Putamen (tissue), 1 donor: Measurements from ENCODE around the gene NPTXR.
A peak's percentile ranks its signal among the peaks of the same experiment; 100 is the strongest.

Experiments used
- DNase-seq: peaks from one replicate; pipeline ENCODE4 v3.0.0-alpha.2; 2016; ENCODE audit warnings: low spot score

NPTXR gene

GRCh38 chr22:38852522-38852921 lies 8.7 kb upstream of the NPTXR start:
- no peak for DNase-seq

GRCh38 chr22:38850941-38851849 lies 7.4 kb upstream of the NPTXR start:
- DNase-seq, result no peak

- no peak for DNase-seq
Observed at GRCh38 chr22:38850399-38850798, 6.6 kb upstream of the NPTXR start.

- DNase-seq, result no peak
Observed at GRCh38 chr22:38849811-38850210, 6.0 kb upstream of the NPTXR start.

- DNase-seq, result no peak
Observed at GRCh38 chr22:38846412-38846811, 2.6 kb upstream of the NPTXR start.

GRCh38 chr22:38845004-38845740 lies 1.3 kb upstream of the NPTXR start:
- DNase-seq, result no peak

- DNase-seq, result no peak
Observed at GRCh38 chr22:38844315-38845003, 631 bp upstream of the NPTXR start.

GRCh38 chr22:38843201-38843656 lies 599 bp downstream of the NPTXR start:
- peak; percentile 42 for DNase-seq

- no peak for DNase-seq
Observed at GRCh38 chr22:38842512-38843200, 1.2 kb downstream of the NPTXR start.

GRCh38 chr22:38841635-38842034 lies 2.2 kb downstream of the NPTXR start:
- no peak for DNase-seq

- DNase-seq, result no peak
Observed at GRCh38 chr22:38841211-38841610, 2.6 kb downstream of the NPTXR start.

- DNase-seq, result no peak
Observed at GRCh38 chr22:38840129-38840528, 3.7 kb downstream of the NPTXR start.

GRCh38 chr22:38839686-38840085 lies 4.1 kb downstream of the NPTXR start:
- DNase-seq, result no peak

- no peak for DNase-seq
Observed at GRCh38 chr22:38837414-38837928, 6.4 kb downstream of the NPTXR start.

- no peak for DNase-seq
Observed at GRCh38 chr22:38835888-38836301, 7.9 kb downstream of the NPTXR start.

- DNase-seq, result no peak
Observed at GRCh38 chr22:38834991-38835390, 8.8 kb downstream of the NPTXR start.

GRCh38 chr22:38834215-38834953 lies 9.4 kb downstream of the NPTXR start:
- no peak for DNase-seq

- DNase-seq, result no peak
Observed at GRCh38 chr22:38833061-38833460, 10.8 kb downstream of the NPTXR start.

- DNase-seq, result peak; percentile 42
Observed at GRCh38 chr22:38832005-38832978, 11.5 kb downstream of the NPTXR start.
